NCI-H226 (cell line): ENCODE measurements around the gene SPOPL.
"Not testable (repeated sequence)": the region's sequence is repeated elsewhere in the genome, so short reads cannot be mapped to it uniquely, and the experiment has no call there.

ENCODE experiments used
- DNase-seq: peaks from one replicate; pipeline ENCODE4 v3.0.0-alpha.2; 2015

Gene SPOPL

GRCh38 chr2:138495384-138495783 is 6.2 kb upstream of the SPOPL start:
- DNase-seq = no peak

- no peak for DNase-seq
These were observed 5.4 kb upstream of the SPOPL start for GRCh38 chr2:138496096-138496651.

- no peak for DNase-seq
These were observed 4.3 kb upstream of the SPOPL start for GRCh38 chr2:138497294-138497693.

- no peak for DNase-seq
These were observed 1.9 kb upstream of the SPOPL start for GRCh38 chr2:138499684-138500083.

- DNase-seq = no peak
These were observed 762 bp upstream of the SPOPL start for GRCh38 chr2:138500592-138501424.

- no peak for DNase-seq
These were observed 901 bp downstream of the SPOPL start for GRCh38 chr2:138502255-138503086.

- peak; percentile 28 for DNase-seq
These were observed 1.5 kb downstream of the SPOPL start for GRCh38 chr2:138503087-138503442.

- no peak for DNase-seq
These were observed 2.1 kb downstream of the SPOPL start for GRCh38 chr2:138503652-138504051.

GRCh38 chr2:138504092-138504491 is 2.5 kb downstream of the SPOPL start:
- DNase-seq = no peak

- DNase-seq = no peak
These were observed 3.1 kb downstream of the SPOPL start for GRCh38 chr2:138504546-138505235.

- DNase-seq = no peak
These were observed 5.7 kb downstream of the SPOPL start for GRCh38 chr2:138507267-138507666.

GRCh38 chr2:138510319-138510718 is 8.7 kb downstream of the SPOPL start:
- no peak for DNase-seq

- DNase-seq = no peak
These were observed 11.1 kb downstream of the SPOPL start for GRCh38 chr2:138512672-138513071.

GRCh38 chr2:138514173-138514572 is 12.6 kb downstream of the SPOPL start:
- no peak for DNase-seq

- DNase-seq = no peak
These were observed 13.5 kb downstream of the SPOPL start for GRCh38 chr2:138515092-138515491.

- peak; percentile 69 for DNase-seq
These were observed 14.6 kb downstream of the SPOPL start for GRCh38 chr2:138516030-138516704.

- no peak for DNase-seq
These were observed 17.3 kb downstream of the SPOPL start for GRCh38 chr2:138518860-138519259.

GRCh38 chr2:138521821-138522220 is 20.3 kb downstream of the SPOPL start:
- DNase-seq = no peak

GRCh38 chr2:138522556-138522955 is 21.0 kb downstream of the SPOPL start:
- no peak for DNase-seq

- not testable (repeated sequence) for DNase-seq
These were observed 21.6 kb downstream of the SPOPL start for GRCh38 chr2:138523018-138523672.

- DNase-seq = not testable (repeated sequence)
These were observed 22.1 kb downstream of the SPOPL start for GRCh38 chr2:138523673-138524042.

- not testable (repeated sequence) for DNase-seq
These were observed 22.8 kb downstream of the SPOPL start for GRCh38 chr2:138524353-138524752.
